Endothelial cell of umbilical vein (primary cell): ENCODE data around the gene CADPS. TPM values are rescaled to one million over a fixed set of nuclear protein-coding genes. Genes with fewer than 3 reads are reported as not detected.

Experiments
- BruUV-seq: library from RNA; stranded (reverse); fragments of 400-500 nt; replicated peaks from 2 replicates; lab custom pipeline; 2021; lab: Mats Ljungman, UMichigan
- CTCF ChIA-PET: fragments of 300-600, 350-600 bp; sonication (Branson Sonifier 250); formaldehyde crosslinking; loops from one replicate; lab custom pipeline; 2021; ENCODE audit warnings: antibody characterized with exemption, inconsistent platforms; lab: Charles Lee
- POLR2A ChIA-PET: fragments of 300-600, 350-600 bp; sonication (Branson Sonifier 250); formaldehyde crosslinking; loops from one replicate; lab custom pipeline; 2021; ENCODE audit warnings: antibody characterized with exemption, inconsistent platforms; lab: Charles Lee
- DNase-seq: peaks from one replicate; pipeline ENCODE4 v3.0.0-alpha.2; 2011; ENCODE audit warnings: low read depth, low spot score
- FAIRE-seq: peaks from 2 replicates; lab custom pipeline; 2011; peaks lifted over from hg19 to GRCh38; lab: Jason Lieb, UNC
- H2AFZ ChIP-seq: 2 replicates; pipeline ENCODE4 v1.6.0; 2012; ENCODE audit warnings: low read depth, low read length, control low read depth, inconsistent platforms
- H3K27ac ChIP-seq: 2 replicates; pipeline ENCODE4 v1.5.1; 2011; ENCODE audit warnings: low read depth, mild to moderate bottlenecking, control low read depth, low read length, moderate library complexity; ENCODE audit not compliant: insufficient read depth
- H3K27me3 ChIP-seq, 2 experiments: 2 replicates each; pipeline versions ENCODE4 v1.6.0 to v1.6.1; 2011; ENCODE audit warnings: low read length in 2 of 2, mixed read lengths in 1 of 2; ENCODE audit not compliant: control insufficient read depth in 2 of 2, insufficient read depth in 2 of 2
- H3K36me3 ChIP-seq, 2 experiments: 2 replicates in 1 of 2; 3 replicates in 1 of 2; pipeline ENCODE4 v1.5.1; 2011; ENCODE audit warnings: low read length in 2 of 2, mild to moderate bottlenecking in 1 of 2, moderate library complexity in 1 of 2; ENCODE audit not compliant: control insufficient read depth in 2 of 2, insufficient read depth in 2 of 2; ENCODE audit errors: extremely low read depth in 1 of 2
- H3K4me1 ChIP-seq: 3 replicates; pipeline ENCODE4 v1.5.1; 2011; ENCODE audit warnings: mild to moderate bottlenecking, low read length; ENCODE audit not compliant: control insufficient read depth, insufficient read depth; ENCODE audit errors: extremely low read depth
- H3K4me2 ChIP-seq: 2 replicates; pipeline ENCODE4 v1.6.1; 2011; ENCODE audit warnings: low read length, control low read depth, mixed read lengths; ENCODE audit not compliant: insufficient read depth
- H3K4me3 ChIP-seq, 3 experiments: fragments of 200-600 bp in 1 of 3; sonication (generic), shearing (Covaris generic) in 1 of 3; replicated peaks in 1 of 3; 2 replicates each; pipeline ENCODE4 v1.5.1; 2011 to 2016; ENCODE audit warnings: control low read depth in 3 of 3, low read length in 3 of 3, mild to moderate bottlenecking in 2 of 3, inconsistent platforms in 1 of 3, low read depth in 1 of 3, moderate library complexity in 1 of 3; ENCODE audit not compliant: insufficient read depth in 1 of 3
- H3K79me2 ChIP-seq: 2 replicates; pipeline ENCODE4 v1.6.0; 2012; ENCODE audit warnings: low read length, inconsistent platforms; ENCODE audit not compliant: control insufficient read depth, insufficient read depth
- H3K9ac ChIP-seq: replicated peaks from 2 replicates; pipeline ENCODE3; 2011; ENCODE audit warnings: low read length, control low read depth; ENCODE audit not compliant: insufficient read depth; ENCODE audit errors: extremely low read depth
- H3K9me1 ChIP-seq: replicated peaks from 3 replicates; pipeline ENCODE4 v1.6.0; 2011; ENCODE audit warnings: mild to moderate bottlenecking, low read length; ENCODE audit not compliant: control insufficient read depth, insufficient read depth; ENCODE audit errors: extremely low read depth
- H3K9me3 ChIP-seq: replicated peaks from 2 replicates; pipeline ENCODE4 v1.5.1; 2012; ENCODE audit warnings: low read length, inconsistent platforms; ENCODE audit not compliant: control insufficient read depth, insufficient read depth
- H4K20me1 ChIP-seq: replicated peaks from 2 replicates; pipeline ENCODE3; 2011; ENCODE audit warnings: mild to moderate bottlenecking, low read length; ENCODE audit not compliant: control insufficient read depth, insufficient read depth; ENCODE audit errors: extremely low read depth
- EZH2 ChIP-seq: IDR thresholded peaks from 2 replicates; pipeline ENCODE4 v1.6.1; 2012; ENCODE audit warnings: borderline replicate concordance, low read depth, mild to moderate bottlenecking, moderate library complexity, low read length, inconsistent platforms; ENCODE audit not compliant: severe bottlenecking
- FOS ChIP-seq: IDR thresholded peaks from 2 replicates; pipeline ENCODE4 v1.6.1; 2011; ENCODE audit warnings: mild to moderate bottlenecking, low read length, moderate library complexity, borderline replicate concordance; ENCODE audit not compliant: insufficient read depth
- GATA2 ChIP-seq: IDR thresholded peaks from 2 replicates; pipeline ENCODE4 v1.7.0; 2011; ENCODE audit warnings: low read depth, mild to moderate bottlenecking, moderate library complexity, mixed read lengths, low read length; ENCODE audit not compliant: insufficient read length, insufficient read depth
- JUN ChIP-seq: IDR thresholded peaks from 2 replicates; pipeline ENCODE4 v1.6.1; 2011; ENCODE audit warnings: borderline replicate concordance, low read depth; ENCODE audit not compliant: insufficient read length, insufficient read depth
- MYC ChIP-seq: IDR thresholded peaks from one replicate; pipeline ENCODE4 v1.6.1; 2011; ENCODE audit warnings: mild to moderate bottlenecking, low read depth, low read length
- POLR2A ChIP-seq: IDR thresholded peaks from 2 replicates; pipeline ENCODE4 v1.6.1; 2012; ENCODE audit warnings: low read depth, mild to moderate bottlenecking, control low read depth, low read length
- POLR2AphosphoS5 ChIP-seq: IDR thresholded peaks from 2 replicates; pipeline ENCODE4 v1.6.1; 2012; ENCODE audit warnings: low read depth, mild to moderate bottlenecking, control low read depth, low read length, moderate library complexity; ENCODE audit not compliant: insufficient read depth
- dilution Hi-C: fragments of 300-500 bp; cut with MboI; formaldehyde crosslinking; loops from one replicate; pipeline ENCODE4 v1.15.0; 2019; ENCODE audit warnings: low sequenced_read_pairs; ENCODE audit not compliant: extremely low pct_ligation_motif_present
- intact Hi-C: fragments of 100-400 bp; cut with micrococcal nuclease; formaldehyde crosslinking; loops from one replicate; pipeline ENCODE4 v1.10.0; 2022
- polyA plus RNA-seq, 4 experiments: library from polyadenylated mRNA; depleted of rRNA in 3 of 4; stranded (reverse) in 3 of 4; unstranded in 1 of 4; fragments of >200 nt; gene quantifications; 2 replicates each; pipeline versions ENCODE4 v1.2.1 to v1.2.3, GENCODE V29; 2011 to 2012; ENCODE audit warnings: missing spikeins in 1 of 4
- total RNA-seq: library from RNA; stranded (reverse); gene quantifications from 2 replicates; pipeline ENCODE4 v1.2.3, GENCODE V29; 2021
- TF ChIP-seq, protein P1 (sequence below): IDR thresholded peaks from 2 replicates; pipeline ENCODE4 v1.6.1; 2011; ENCODE audit not compliant: insufficient read depth, insufficient read length
- TF ChIP-seq, protein P2 (sequence below), 2 donors: IDR thresholded peaks; 1 replicate in 1 of 2; 2 replicates in 1 of 2; pipeline ENCODE4 v1.5.1; 2011; ENCODE audit warnings: low read length in 2 of 2, mild to moderate bottlenecking in 2 of 2, moderate library complexity in 2 of 2, control low read depth in 1 of 2, inconsistent platforms in 1 of 2, low read depth in 1 of 2; ENCODE audit not compliant: insufficient read depth in 1 of 2; ENCODE audit errors: extremely low read depth in 1 of 2

Gene CADPS
- total and polyA plus RNA-seq, 2 donors (not counting 3 experiments of a cell fraction or from before 2014, with no cell fraction given) = not detected

DNA sequence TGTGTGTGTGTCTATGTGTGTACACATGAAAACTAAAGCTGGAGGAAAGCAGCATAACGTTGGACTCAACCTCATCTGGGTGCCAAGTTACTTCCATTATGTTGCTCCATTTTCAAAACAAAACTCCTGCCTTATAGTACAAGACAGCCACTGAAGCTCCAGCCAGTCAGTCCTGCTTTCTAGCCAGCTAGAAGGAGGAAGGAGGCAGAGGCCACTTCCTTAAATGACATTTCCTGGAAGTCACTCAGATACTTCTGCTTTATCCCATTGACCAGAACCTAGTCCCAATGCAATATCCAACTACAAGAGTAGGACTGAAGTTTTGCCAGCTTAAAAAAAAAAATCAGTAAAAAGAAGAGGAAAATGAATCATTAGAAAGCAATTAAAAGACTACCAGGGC is 31.7 kb downstream of the CADPS start:
- Histone ChIP-seq H3K27me3 (no peaks in the 10 kb centered on the region), H3K4me2 (no peak overlapping the region), H2AFZ (no peak overlapping the region), H4K20me1 (no peaks in the 10 kb centered on the region), H3K9me1 (no peaks in the 10 kb centered on the region), H3K36me3 (no peaks in the 10 kb centered on the region), H3K79me2 (no peaks in the 10 kb centered on the region), H3K4me3 (no peak overlapping the region), H3K9me3 (no peaks in the 10 kb centered on the region), H3K9ac (no peak overlapping the region), H3K4me1 (no peaks in the 10 kb centered on the region), H3K27ac (no peak overlapping the region)
- BruUV-seq = no TSS peak
- DNase-seq (no peak), FAIRE-seq (no peak)
- dilution Hi-C loops (no loop called here), intact Hi-C loops (no loop called here)
- no peak for TF ChIP-seq FOS
- ChIA-PET CTCF (no interaction called here), POLR2A (no interaction called here)

DNA sequence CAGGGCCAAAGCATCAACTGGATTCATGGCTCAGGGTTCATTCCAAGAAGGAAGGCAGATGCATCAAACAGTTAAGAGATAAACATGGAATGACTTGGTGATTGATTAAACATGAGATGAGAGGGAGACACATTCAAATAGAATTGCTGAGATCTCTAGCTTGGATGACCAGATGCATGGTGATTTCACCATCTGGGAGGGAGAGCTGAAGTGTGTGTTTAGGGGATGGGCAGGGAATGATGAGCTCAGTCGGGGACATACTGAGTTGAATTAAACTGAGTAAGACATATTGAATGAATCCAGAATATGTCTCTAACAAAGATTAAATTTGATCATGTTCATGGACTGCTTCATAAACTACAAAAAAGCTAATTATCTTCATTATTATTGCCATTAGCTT is 35.5 kb downstream of the CADPS start:
- no peaks in the 10 kb centered on the region for H3K9me1 ChIP-seq
- no TSS peak for BruUV-seq
- H3K27me3 ChIP-seq = no peaks in the 10 kb centered on the region
- no peaks in the 10 kb centered on the region for H4K20me1 ChIP-seq
- no peak overlapping the region for H3K27ac ChIP-seq
- no peaks in the 10 kb centered on the region for H3K79me2 ChIP-seq
- ChIA-PET CTCF (no interaction called here), POLR2A (no interaction called here)
- H3K4me2 ChIP-seq = no peak overlapping the region
- dilution Hi-C loops (no loop called here), intact Hi-C loops (no loop called here)
- H3K9me3 ChIP-seq = no peaks in the 10 kb centered on the region
- no peak overlapping the region for H2AFZ ChIP-seq
- no peak overlapping the region for H3K9ac ChIP-seq
- H3K4me3 ChIP-seq = no peak overlapping the region
- FAIRE-seq (no peak), DNase-seq (no peak)
- TF ChIP-seq MYC (no peak), FOS (no peak), POLR2A (no peak), POLR2AphosphoS5 (no peak), EZH2 (no peak), GATA2 (no peak), JUN (no peak)
- TF ChIP-seq, protein P1, sequence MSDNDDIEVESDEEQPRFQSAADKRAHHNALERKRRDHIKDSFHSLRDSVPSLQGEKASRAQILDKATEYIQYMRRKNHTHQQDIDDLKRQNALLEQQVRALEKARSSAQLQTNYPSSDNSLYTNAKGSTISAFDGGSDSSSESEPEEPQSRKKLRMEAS = no peak
- TF ChIP-seq, protein P2, sequence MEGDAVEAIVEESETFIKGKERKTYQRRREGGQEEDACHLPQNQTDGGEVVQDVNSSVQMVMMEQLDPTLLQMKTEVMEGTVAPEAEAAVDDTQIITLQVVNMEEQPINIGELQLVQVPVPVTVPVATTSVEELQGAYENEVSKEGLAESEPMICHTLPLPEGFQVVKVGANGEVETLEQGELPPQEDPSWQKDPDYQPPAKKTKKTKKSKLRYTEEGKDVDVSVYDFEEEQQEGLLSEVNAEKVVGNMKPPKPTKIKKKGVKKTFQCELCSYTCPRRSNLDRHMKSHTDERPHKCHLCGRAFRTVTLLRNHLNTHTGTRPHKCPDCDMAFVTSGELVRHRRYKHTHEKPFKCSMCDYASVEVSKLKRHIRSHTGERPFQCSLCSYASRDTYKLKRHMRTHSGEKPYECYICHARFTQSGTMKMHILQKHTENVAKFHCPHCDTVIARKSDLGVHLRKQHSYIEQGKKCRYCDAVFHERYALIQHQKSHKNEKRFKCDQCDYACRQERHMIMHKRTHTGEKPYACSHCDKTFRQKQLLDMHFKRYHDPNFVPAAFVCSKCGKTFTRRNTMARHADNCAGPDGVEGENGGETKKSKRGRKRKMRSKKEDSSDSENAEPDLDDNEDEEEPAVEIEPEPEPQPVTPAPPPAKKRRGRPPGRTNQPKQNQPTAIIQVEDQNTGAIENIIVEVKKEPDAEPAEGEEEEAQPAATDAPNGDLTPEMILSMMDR (IDR thresholded peaks at IDR 0.05; ENCODE audit: extremely low read depth in 1 of 2, insufficient read depth in 1 of 2, low read depth in 1 of 2, low read length in 2 of 2) = no peak
- H3K36me3 ChIP-seq = no peaks in the 10 kb centered on the region
- H3K4me1 ChIP-seq = no peaks in the 10 kb centered on the region
